TTC549 (cell line): Measurements from ENCODE around the gene DCHS2.

Experiments
- FAIRE-seq: peaks from 2 replicates; lab custom pipeline; 2012; peaks lifted over from hg19 to GRCh38; lab: Jason Lieb, UNC

DCHS2 gene

GRCh38 chr4:154489558-154490233 lies 1.9 kb downstream of the DCHS2 start:
- no peak for FAIRE-seq

- no peak for FAIRE-seq
Measured at GRCh38 chr4:154487145-154487544, 4.5 kb downstream of the DCHS2 start.

- FAIRE-seq: no peak
Measured at GRCh38 chr4:154485127-154485773, 6.3 kb downstream of the DCHS2 start.

GRCh38 chr4:154478547-154478946 lies 13.1 kb downstream of the DCHS2 start:
- no peak for FAIRE-seq

GRCh38 chr4:154478128-154478527 lies 13.5 kb downstream of the DCHS2 start:
- no peak for FAIRE-seq

- no peak for FAIRE-seq
Measured at GRCh38 chr4:154476232-154476631, 15.4 kb downstream of the DCHS2 start.

- no peak for FAIRE-seq
Measured at GRCh38 chr4:154475820-154476219, 15.8 kb downstream of the DCHS2 start.

- no peak for FAIRE-seq
Measured at GRCh38 chr4:154473497-154473896, 18.1 kb downstream of the DCHS2 start.

GRCh38 chr4:154472858-154473257 lies 18.7 kb downstream of the DCHS2 start:
- FAIRE-seq: no peak

GRCh38 chr4:154471526-154472331 lies 19.9 kb downstream of the DCHS2 start:
- no peak for FAIRE-seq

- FAIRE-seq: no peak
Measured at GRCh38 chr4:154471032-154471431, 20.6 kb downstream of the DCHS2 start.

GRCh38 chr4:154467886-154468285 lies 23.7 kb downstream of the DCHS2 start:
- FAIRE-seq: no peak

- no peak for FAIRE-seq
Measured at GRCh38 chr4:154466336-154466735, 25.3 kb downstream of the DCHS2 start.

GRCh38 chr4:154465085-154465484 lies 26.5 kb downstream of the DCHS2 start:
- FAIRE-seq: no peak

GRCh38 chr4:154464654-154465053 lies 26.9 kb downstream of the DCHS2 start:
- no peak for FAIRE-seq

- no peak for FAIRE-seq
Measured at GRCh38 chr4:154462081-154462810, 29.4 kb downstream of the DCHS2 start.

- no peak for FAIRE-seq
Measured at GRCh38 chr4:154457471-154457870, 34.1 kb downstream of the DCHS2 start.

- FAIRE-seq: no peak
Measured at GRCh38 chr4:154456889-154457288, 34.7 kb downstream of the DCHS2 start.

GRCh38 chr4:154456240-154456639 lies 35.4 kb downstream of the DCHS2 start:
- FAIRE-seq: no peak

- FAIRE-seq: no peak
Measured at GRCh38 chr4:154455111-154455510, 36.5 kb downstream of the DCHS2 start.

- FAIRE-seq: no peak
Measured at GRCh38 chr4:154454710-154455109, 36.9 kb downstream of the DCHS2 start.

GRCh38 chr4:154452798-154453346 lies 38.7 kb downstream of the DCHS2 start:
- FAIRE-seq: no peak
